Neural progenitor cell (in vitro differentiated cells): ENCODE results near the gene TMEM253.

Source experiments
- CTCF ChIP-seq: fragments of 200-600 bp; sonication (generic); IDR thresholded peaks from 2 replicates; pipeline ENCODE4 v1.5.1; 2017; ENCODE audit warnings: antibody characterized with exemption, mild to moderate bottlenecking
- EZH2 ChIP-seq: fragments of 200-600 bp; sonication (generic); IDR thresholded peaks from 2 replicates; pipeline ENCODE4 v1.6.1; 2017; ENCODE audit warnings: antibody characterized with exemption, mild to moderate bottlenecking, moderate library complexity
- EZH2phosphoT487 ChIP-seq: fragments of 200-600 bp; sonication (generic); IDR thresholded peaks from 2 replicates; pipeline ENCODE4 v1.6.1; 2017; ENCODE audit warnings: antibody characterized with exemption

DNA sequence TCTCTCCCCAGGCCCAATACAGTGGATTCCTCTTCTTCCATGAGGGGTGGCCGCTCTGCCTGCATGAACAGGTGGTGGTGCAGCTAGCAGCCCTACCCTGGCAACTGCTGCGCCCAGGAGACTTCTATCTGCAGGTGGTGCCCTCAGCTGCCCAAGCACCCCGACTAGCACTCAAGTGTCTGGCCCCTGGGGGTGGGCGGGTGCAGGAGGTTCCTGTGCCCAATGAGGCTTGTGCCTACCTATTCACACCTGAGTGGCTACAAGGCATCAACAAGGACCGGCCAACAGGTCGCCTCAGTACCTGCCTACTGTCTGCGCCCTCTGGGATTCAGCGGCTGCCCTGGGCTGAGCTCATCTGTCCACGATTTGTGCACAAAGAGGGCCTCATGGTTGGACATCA lies 26.9 kb upstream of the TMEM253 start:
- TF ChIP-seq CTCF, result no peak
- TF ChIP-seq EZH2phosphoT487, result no peak
- no peak for TF ChIP-seq EZH2
